Tongue (tissue), 2 donors: ENCODE data around the gene SBF2. TPM values are rescaled to one million over a fixed set of nuclear protein-coding genes. Genes with fewer than 3 reads are reported as not detected.

Experiments used
- DNase-seq: peaks from one replicate; pipeline ENCODE4 v3.0.0-alpha.2; 2015
- total RNA-seq: library from RNA; depleted of rRNA; stranded (reverse); fragments of >200 nt; gene quantifications from one replicate; pipeline ENCODE4 v1.2.3, GENCODE V29; 2014

SBF2 gene
- total RNA-seq: 54.8 TPM

DNA sequence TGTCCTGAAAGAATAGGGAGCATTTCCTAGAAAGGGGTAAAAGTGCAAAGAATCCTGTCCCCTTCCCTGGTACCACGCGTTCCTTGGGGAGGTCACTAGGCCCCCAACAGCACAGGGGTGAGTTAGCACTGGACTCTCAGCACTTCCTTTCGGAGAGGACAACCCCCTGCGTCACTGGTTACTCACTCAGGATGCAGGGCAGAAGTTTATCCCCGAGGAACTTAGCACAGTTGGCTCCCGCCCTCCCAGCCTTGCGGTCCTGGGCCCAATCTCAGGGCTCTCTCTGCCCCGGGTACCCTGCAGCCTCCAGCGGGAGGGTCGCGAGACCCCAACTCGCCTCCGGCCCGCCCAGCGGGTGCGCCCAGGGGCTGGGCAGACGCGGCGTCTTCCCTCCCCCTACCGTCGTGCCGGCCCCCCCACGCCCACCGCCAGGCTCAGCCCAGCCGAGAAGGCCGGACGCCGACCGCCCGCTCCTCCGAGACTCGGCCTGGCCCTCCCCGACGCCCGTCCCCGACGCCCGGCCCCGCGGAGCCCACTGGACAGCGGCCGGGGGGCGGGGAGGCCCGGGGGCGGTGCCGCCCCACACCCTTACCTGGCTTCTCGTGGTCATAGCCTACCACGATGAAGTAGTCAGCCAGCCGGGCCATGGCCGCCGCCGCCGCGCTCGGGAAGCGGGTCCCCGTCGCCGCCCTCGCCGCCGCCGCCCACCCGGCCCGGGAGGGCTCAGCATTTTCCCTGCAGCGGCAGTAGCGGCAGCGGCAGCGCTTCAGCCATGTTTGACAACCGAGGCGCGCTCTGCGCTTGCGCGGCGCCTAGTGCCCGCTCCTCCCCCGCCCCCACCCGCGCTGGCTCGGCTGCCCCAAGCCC lies at the start of gene SBF2:
TSS of gene SBF2 (minus strand) at position 797 of the 867 bp plus-strand sequence. CDS start at position 647, 150 bp downstream.
- peak; percentile 93 for DNase-seq

DNA sequence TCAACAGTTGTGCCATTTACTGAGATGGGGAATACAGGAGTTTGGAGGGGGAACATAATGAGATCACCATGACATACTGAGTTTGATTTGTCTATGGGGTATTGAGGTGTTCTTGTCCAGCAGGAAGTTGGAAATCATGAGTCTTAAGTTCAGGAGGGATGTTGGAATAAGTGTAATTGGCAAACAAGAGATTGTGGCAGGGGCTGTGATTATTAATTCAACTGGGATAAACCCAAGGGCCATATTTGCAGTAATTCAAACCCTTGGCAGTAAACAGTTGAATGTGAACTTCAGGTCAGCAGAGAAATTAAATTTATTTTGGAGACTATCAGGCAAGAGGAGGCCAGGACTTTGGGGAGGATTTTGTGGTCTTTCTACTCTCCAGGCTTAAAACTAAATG lies 44.3 kb upstream of the SBF2 start:
- DNase-seq: no peak

DNA sequence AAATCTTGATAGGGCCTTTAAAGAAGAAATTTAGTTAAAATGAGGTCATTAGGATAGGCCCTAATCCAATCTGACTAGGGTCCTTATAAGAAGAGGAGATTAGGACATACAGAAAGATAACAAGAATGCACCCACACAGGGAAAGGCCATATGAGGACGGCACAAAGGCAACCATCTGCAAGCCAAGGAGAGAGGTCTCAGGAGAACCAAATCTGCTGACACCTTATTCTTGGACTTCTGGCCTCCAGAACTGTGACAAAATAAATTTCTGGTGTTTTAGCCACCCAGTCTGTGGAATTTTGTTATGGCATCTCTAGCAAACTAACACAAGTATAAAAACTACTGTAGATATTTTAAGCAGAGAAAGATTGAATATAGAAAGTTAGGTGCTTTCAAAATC lies 39.5 kb upstream of the SBF2 start:
- DNase-seq: no peak

DNA sequence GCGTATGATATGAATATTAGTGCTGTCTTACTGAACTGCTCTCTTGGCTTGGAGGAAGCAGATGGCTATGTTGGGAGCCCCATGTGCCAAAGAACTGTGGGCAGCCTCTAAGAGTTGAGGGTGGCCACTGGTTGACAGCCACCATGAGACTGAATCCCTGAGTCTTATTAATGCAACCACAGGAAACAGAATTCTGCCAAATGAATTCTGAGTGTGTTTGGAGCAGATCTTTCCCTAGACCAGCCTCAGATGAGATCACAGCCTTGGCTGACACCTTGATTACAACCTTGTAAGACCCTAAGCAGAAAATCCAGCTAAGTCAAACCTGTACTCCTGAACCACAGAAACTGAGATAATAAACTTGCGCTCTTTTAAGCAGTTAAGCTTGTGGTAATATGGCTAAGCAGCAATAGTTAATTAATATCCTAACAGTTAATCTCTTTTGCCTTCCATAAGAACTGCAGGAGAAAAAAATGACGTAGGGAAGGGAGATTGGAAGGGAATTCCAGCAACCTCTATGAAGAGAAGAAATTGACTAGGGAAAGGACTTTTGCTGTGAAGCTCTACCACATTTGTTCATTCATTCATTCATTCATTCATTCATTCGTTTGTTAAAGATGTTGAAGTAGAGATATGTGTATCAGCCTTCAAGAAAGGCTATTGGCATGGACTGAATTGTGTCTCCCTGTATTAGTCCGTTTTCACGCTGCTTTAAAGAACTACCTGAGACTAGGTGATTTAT lies 37.7 kb upstream of the SBF2 start:
- DNase-seq: no peak

DNA sequence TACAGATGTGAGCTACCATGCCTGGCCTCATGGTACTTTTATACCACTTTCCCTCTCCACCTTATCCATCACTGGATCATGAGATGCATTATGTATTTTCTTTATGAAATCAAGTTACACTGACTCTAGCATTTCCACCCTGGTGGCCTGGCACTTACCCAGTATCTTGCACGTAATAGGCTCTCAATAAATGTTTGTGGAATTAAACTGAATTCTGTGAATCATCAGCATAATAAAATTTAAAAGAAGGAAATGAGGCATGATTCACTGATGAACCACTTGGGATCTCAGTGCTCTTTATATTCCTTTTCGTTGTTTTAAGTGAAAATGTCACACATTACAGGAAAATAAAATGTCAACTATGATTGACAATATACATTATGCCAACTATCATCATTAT lies 35.9 kb upstream of the SBF2 start:
- no peak for DNase-seq

DNA sequence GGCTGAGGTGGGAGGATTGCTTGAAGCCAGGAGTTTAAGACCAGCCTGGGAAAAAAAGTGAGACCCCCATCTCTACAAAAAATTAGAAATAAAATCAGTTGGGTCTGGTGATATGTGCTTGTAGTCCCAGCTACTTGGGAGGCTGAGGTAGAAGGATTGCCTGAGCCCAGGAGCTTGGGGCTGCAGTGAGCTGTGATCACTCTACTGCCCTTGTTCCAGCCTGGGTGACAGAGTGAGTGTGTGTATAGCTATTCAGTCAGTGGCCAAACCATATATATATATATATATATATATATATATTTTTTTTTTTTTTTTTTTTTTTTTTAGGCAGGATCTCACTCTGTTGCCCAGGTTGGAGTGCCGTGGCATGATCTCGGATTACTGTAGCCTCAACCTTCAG lies 35.3 kb upstream of the SBF2 start:
- DNase-seq: no peak

DNA sequence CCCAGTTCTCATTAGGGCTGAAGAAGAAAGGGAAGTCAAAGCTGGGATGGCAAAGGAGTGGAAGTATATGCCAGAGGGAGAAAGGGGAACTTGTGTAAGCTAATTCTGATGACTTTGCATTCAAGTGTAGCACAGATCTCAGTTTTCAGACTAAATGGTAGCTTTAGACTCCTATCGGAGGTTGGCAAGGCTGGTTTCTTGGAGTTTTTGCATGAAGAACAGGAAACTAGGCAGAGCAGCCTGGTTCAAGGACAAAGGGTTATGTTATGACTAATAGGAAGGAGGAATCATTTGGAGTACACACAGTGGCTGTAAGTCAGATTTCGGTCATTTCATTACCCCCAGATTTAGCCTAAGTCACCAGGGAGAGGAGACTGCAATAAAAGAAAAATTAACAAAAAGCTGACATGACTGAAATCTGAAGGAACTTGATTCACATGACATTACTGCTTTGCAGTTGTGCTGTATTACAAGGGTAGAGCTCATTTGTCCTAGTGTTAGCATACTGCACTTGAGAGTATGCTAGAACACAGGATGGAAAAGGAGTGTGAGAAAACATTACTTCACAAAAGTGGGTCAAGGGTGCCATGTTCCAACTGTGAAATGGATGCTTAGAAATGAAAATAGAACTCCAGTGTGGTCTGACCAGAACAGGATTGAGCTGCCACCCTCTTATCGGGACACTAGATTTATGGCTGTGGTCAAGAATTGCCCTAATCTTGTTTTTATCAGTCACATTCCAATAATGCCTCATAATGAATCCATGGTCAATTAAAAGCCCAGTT lies 34.5 kb upstream of the SBF2 start:
- no peak for DNase-seq

DNA sequence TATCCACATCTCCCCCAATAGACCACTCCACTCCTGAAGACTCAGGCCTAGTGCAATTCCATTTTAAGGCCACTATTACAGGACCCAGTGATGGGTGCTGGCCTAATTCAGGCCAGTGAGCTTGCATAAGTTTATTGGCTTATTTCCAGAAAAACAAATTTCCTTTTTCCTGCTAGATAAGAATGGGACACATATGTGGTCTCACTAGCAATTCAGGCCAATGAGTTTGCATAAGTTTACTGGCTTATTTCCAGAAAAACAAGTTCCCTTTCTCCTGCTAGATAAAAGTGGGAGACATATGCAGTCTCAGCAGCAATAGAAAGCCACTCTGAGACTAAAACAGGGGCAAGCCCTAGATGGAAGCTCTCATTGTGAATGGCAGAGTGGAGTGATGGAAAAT lies 33.2 kb upstream of the SBF2 start:
- no peak for DNase-seq

DNA sequence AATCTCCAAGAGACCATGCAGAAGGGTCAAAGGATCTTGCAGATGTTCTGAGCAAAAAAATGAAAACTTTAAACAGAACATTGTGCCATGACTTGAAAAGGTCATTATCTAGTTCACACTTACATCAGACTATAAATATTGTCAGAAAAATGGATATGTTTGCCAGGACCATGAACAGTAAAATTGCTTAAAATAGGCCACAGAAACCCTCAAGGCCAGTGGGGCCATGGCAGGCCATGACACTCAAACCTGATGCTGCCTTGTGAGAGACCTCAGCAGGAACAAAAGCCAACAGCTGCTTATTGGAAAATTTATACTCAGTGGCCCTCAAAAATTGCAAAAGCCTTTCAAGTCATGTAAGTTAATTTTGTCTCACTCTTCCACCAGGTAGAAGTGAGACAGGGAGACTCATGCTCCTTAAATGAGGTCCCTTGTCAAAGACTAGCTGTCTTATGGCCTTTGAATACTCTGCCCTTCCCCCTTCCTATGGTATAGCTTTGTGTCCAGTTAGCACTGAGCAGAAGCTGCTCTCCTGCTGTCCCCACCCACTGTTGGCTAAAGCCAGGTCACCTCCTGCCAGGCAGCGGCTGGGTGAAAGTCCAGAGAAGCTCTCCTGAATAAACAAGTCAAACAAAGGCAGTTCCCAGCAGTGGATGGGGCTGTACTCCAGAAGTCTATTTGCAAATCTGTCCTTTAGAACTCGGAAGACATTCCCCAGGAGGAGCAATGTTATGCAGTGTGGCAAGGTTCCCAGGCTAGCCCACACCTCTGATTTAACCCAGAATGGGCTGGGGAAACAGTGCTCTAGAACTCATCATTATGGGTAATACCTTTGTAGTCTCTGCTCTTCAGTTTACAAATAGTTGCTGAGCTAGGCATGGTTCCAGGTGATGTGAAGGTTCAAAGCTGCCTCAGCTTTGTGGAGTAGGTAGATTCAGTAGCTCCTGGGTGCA lies 32.3 kb upstream of the SBF2 start:
- DNase-seq: no peak

DNA sequence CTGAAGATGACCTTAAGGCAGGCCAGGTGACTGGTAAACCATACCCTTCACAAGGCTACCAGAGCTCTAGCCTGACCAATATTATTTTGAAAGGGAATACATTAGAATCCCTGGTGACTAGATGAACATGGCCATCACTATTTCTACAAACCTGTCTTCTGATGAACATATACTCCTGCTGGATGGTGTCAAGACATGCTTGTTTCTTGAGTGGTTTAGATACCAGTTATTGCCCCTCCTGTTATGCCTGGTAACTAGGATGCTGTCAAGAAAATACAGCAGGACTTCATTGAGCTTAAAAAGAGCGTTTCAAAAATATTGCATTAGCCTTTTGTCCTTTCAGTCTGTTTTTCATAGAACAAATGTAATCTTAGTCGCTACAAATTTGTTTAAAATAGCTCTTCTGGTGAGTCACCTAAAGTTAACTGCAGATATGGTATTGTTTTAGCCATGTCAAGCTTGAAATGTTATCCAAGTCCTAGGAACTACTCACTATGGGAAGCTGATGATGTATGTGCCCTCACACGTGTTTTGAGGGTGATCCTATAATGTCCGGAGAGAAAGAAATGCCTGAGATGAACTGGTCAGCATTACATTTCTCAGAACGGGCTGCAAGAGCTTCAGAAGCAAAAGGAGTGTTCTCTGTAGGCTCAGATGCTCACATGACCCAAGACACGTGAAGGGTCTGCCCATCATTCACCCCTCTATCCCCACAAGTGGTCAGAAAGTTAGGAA lies 31.4 kb upstream of the SBF2 start:
- DNase-seq: no peak

DNA sequence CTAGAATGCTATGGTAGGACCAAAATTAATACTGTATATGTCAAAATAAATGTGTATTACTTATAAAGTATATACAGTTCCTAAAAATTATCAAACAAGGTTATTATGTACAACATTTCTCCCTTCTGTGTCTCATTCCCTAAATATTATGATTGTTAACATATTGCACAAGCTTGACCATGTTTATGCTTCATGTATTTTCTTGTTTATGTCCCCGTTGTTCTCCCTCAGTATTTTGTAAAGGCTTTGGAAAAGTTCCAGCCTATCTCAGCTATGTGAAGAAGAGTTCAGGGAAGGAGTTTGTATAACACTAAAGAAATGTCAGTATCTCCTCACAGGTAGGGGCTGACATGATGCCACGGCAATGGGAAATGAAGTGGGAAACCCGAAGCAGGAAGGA lies 30.5 kb upstream of the SBF2 start:
- DNase-seq: no peak

DNA sequence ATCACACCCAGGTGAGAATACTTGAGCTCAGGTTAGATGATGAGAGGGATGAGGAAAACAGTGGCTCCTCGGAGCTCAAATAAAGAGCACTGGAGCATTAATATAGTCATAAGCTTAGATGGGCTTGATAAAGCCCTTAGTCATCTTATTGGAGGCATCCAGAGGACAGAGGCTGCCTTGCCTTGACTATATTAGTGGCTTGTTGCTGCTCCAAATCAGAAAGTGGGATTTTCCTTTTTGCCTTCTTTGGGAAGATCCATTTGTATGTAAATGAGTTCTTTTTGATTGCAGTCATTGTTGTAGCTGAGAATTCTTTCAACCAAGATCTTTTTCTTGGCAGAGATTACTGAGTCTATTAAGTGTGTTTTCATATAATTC lies 29.8 kb upstream of the SBF2 start:
- DNase-seq: no peak

DNA sequence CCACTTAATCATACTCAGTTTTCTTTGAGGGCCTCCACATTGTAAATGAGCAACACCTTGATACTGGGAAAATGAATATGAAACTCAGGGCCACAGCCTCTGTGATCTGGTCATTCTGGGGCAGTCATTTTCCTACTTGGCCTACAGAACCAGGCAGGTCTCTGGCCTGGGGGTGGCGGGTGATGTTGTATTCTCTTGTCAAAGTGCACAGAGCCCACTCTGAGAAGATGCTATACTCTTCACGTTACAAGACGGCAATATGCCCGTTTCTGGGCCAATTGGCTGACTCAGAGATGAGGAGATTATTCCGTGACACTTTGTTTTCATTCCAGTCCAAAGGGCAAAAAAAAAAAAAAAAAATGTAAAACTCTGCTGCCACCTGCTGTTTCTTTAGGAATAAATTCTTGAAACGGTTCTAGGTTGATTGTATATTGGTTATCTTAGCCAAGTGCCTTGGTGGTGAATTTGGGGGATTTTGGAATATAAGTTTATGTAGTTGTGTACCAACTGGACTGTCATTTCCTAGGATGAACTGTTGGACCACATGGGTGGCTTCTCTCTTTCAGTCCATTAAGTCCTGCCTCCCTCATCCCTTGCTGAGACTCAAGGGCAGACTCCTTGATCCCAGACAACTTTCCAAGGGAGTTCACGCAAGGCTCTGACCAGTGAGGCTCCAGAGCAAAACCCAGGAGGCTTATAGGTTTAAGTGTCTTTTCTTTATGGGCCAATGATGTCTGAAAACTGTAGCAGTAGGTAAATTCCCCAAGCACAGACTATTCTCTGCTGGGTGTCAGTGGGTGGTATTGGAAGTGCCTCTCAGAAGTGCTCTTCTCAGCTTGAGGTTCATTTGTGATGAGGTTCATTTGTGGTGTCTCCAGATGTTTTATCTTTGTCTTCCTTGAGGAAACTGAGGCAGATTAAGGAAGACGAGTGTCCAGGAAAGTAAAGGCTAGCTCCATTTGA lies 29.1 kb upstream of the SBF2 start:
- peak; percentile 87 for DNase-seq

DNA sequence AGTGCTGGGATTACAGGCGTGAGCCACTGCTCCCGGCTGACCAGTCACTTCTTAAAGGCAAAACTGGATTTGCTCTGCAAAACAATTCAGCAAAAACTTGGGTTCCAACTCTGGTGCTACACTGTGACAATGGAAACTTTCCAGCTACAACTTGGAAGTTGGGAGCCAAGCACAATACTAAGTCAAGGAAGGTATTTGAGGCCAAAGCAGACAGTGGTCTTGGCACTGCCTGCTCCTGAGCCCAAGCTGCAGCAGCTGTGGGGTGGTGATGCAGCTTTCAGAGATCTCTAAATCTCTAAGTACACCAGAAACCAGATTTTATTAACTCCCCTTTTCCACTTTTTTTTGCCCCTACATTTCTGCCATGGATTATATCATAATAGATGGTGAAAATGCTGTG lies 28.4 kb upstream of the SBF2 start:
- DNase-seq: no peak

DNA sequence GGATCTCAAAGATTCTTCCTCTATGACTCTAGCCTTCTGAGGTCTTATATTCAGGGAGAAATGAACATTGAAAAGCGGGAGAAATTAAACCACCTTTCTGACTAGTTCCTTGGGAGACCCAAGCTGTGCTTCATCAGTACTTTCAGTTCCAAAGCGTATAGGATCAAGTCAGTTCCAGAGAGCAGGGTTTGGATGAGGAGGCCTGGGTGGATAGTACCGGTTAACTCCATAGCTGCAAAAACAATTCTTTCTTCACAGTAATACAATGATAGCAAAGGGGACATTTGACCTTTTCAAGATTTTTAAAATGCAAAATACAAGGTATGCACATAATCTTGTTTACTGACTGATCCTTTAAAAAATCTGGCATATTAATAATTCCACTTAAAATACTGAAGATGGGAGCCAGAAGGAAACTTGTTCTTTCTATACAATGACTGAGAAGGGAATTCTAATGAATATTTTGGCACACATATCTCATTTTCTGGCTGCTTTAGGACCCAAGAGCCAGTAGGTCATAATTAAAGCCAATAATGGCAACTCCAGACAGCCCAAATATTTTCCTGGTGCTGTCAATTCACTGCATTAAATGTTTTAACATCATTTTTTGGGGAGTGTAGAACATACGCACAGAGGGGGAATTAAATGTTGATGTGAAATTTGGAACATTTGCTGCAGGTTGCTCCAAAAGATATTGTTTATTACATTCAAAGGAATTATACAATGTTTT lies 26.9 kb upstream of the SBF2 start:
- no peak for DNase-seq

DNA sequence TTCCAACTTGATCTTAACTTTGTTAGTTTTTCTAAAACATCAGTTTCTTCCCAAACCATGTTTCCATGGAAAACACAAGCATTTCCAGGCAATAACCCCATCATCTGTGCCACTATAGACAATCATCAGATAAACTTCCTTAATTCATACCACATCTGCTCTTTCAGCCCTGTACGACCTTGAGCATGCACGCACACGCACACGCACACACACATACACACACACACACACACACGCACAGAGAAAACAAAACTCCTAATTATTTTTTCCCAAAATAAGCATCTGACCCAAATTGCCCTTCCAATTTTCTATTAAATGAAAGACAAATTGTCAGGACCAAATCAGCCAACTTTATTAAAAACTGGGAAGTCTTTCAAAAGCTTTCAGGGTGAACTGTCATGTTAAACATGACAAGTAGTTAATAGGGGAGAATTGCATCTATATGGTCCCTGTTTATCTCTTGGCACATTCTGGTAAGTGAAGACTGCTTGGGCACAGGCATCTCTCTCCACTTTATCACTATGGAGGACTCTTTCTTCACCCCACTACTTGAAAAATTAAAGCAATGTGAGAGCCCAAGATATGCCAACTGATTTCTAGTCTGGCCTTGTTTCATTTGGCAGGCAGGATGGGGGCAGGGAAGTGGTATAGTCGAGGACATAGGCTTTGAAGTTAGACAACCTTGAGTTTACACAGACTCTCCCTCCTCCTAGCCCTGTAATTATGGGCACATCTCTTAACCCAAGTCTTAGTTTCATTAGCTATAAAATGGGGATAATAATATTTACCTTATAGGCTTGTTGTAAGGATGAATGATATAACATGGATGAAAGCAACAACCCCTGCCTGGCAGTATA lies 25.9 kb upstream of the SBF2 start:
- no peak for DNase-seq

DNA sequence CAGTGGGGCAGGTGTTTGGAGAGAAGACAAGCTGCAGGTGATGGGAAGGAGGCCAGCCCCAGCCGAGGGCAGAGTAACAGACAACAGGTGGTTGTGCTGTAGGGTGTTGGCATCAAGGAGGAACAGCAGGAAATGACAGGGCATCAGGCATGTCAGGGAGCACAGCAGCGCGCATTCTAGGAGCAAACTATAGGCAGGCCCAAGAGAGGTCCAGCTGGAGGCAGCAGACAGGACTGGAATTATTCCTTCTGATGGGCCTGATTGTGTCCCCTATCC lies 24.4 kb upstream of the SBF2 start:
- DNase-seq: peak; percentile 61

DNA sequence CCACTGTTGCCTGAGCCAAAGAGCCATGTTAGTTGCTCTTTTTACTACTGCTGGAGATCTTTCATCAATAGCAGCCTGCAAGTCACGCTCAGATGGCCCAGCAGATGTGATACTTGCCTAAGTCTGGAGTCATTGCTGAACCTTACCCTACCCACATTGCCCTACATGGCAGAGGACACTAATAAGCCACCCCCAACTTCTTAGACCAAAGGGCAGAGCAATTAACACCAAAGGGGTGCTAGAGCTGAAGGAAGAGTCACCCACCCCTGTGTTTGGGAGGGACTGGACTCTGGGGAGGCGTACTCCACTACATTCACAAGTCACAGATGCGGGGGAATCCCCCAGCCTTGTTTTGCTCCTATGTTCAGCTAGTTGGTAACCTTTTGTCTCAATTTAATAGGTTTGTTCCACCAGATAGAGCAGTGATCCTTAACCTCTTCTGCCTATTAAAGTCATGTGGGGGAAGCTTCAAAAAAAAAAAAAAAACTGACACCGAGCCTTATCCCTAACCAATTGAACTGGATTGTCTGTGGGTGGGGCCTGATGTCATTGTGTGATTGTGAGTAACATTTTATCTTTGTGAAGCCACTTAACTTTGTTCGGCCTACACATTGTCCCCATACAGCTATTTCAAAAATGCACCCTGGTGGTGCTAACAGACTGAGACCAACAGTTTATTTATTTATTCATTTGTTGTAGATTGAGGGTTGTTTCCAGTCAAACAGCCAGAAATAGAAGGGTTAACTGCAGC lies 23.9 kb upstream of the SBF2 start:
- DNase-seq: no peak
